Measurements from ENCODE around the gene DOCK4. TPM values are rescaled to one million over a fixed set of nuclear protein-coding genes. Genes with fewer than 3 reads are reported as not detected.

Gene DOCK4
- total RNA-seq, 3 donors from 2014 or later, result 1.1 to 2.1 (median 2.1) TPM

DNA sequence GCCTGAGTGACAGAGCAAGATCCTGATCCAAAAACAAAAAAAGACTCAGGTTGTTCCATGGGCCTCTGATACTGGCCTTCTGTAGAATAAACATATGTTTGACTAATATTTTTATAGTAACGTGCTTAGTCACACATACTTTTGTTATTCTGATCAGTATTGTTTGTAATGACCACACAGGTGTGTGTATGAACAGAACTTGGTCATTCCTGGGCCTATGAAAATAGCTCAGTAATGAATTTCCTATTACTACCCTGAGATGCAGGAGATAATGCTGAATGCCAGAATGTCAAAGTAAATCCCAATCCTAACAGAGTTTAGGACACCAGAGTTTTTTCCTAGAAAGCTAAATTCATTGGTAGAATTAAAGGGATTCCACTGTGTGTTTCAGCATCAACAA lies 108.7 kb downstream of the DOCK4 start:
- H3K4me1 Mint-ChIP-seq (ENCODE audit: low read depth), result no peaks in the 10 kb centered on the region

DNA sequence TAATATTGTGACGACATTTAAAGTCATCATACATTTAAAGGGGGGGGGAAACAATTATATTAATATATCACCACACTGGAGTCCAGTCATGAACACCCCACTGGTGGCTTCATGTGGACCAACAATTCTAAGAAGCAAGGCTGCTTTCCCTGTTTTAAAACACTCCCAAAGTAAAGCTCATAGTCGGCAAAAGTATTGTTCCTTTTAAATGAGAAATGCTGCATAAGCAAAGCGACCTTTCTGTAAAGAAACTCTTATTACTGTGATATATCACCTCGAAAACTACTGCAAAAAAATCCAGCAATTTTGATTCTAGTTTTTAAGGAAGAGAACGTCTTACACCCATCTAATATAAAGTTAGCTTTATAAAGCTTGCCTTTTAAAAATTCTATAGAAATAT lies 112.8 kb downstream of the DOCK4 start:
- no peaks in the 10 kb centered on the region for H3K9me3 Mint-ChIP-seq
- H3K36me3 Mint-ChIP-seq (ENCODE audit: insufficient read depth), result no peaks in the 10 kb centered on the region
- H3K27me3 Mint-ChIP-seq (ENCODE audit: low read depth), result peaks cover 6% of the 10 kb centered on the region
- no peak for ATAC-seq
- H3K4me1 Mint-ChIP-seq (ENCODE audit: low read depth), result no peaks in the 10 kb centered on the region
- no peak for DNase-seq
- no peak overlapping the region for H3K4me3 Mint-ChIP-seq

More for the DNA sequence above, 108.7 kb downstream of the DOCK4 start:
- Mint-ChIP-seq H3K9me3 (no peaks in the 10 kb centered on the region), H3K36me3 (ENCODE audit: insufficient read depth) (no peaks in the 10 kb centered on the region), H3K4me3 (no peak overlapping the region), H3K27me3 (ENCODE audit: low read depth) (no peaks in the 10 kb centered on the region)
- DNase-seq, result no peak
- ATAC-seq, result no peak

DNA sequence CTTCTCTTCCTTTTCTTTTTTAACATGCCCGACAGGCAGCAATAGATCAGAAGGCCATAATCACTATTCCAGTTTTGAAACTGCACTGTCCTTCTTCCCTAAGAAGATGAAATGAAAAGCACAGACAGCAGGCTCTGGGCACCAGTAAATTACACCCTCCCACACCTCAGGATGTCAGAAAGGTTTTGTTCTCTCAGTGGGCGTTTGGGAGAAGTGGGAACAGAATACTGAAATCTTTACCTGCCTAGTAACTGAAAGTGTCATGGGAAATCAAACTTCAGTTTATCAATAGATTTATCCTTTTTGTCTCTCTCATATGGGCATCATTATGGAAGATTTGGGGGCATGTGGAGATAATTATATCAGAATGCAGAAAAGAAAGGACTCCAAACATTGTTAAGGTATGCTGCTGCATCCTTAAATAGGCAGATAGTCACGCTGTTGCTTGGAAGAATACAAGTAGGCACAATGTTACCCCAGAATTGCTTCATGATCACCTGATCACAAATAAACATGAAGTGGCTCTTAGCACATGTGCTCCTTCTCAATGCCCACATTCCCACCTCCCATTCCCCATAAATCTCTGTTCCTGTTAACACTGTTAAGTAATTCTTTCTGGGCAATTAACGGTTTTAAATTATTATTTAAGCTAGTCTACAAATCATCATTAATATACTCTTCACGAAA lies 113.3 kb downstream of the DOCK4 start:
- no peaks in the 10 kb centered on the region for H3K36me3 Mint-ChIP-seq (ENCODE audit: insufficient read depth)
- no peak for ATAC-seq

DNA sequence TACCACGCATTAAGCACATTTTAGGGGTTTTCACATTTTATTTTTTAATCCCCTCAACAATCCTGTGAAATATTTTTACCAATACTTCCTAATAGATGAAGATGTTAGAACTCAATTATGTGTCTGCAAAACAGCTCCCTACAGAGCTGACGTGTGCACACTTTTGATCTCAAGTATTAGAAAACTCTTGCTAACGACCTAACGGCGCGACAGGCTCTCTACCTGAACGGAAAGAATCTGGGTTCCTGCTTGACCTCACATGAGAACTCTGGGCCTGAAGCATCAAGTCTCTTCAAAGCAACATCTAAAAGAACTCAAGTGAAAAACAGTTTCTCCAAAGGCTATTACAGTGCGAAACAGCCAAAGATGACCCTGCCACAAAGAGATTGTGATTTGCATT lies 113.9 kb downstream of the DOCK4 start:
- DNase-seq (no peak), ATAC-seq (no peak)
- H3K9me3 Mint-ChIP-seq, result no peaks in the 10 kb centered on the region
- H3K4me3 Mint-ChIP-seq, result no peak overlapping the region
- no peaks in the 10 kb centered on the region for H3K4me1 Mint-ChIP-seq (ENCODE audit: low read depth)
- H3K36me3 Mint-ChIP-seq (ENCODE audit: insufficient read depth), result no peaks in the 10 kb centered on the region
- H3K27me3 Mint-ChIP-seq (ENCODE audit: low read depth), result peaks cover 6% of the 10 kb centered on the region

More for the DNA sequence above, 113.3 kb downstream of the DOCK4 start:
- H3K27me3 Mint-ChIP-seq (ENCODE audit: low read depth), result peaks cover 6% of the 10 kb centered on the region
- H3K4me1 Mint-ChIP-seq (ENCODE audit: low read depth), result no peaks in the 10 kb centered on the region
- H3K9me3 Mint-ChIP-seq, result no peaks in the 10 kb centered on the region
- no peak for DNase-seq
- H3K4me3 Mint-ChIP-seq, result no peak overlapping the region

DNA sequence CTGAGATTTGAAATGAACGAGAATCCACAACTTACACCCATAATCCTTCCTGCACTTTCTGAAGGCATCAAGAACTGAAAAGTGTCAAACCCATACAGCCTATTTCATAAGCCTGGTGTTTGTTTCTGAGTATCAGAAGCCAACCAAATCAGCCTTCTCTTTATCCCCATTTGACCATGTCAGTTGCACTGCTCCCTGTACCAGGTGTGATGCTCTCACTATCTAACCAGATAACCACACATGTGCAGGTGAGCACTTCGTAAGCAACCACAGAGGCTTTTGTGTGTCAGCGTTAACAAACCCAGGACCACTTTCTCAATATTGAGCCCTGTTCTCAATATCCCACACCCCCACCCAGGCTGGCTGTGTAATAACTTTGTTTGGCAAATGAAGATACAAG lies 114.4 kb downstream of the DOCK4 start:
- Mint-ChIP-seq H3K36me3 (ENCODE audit: insufficient read depth) (no peaks in the 10 kb centered on the region), H3K27me3 (ENCODE audit: low read depth) (peaks cover 6% of the 10 kb centered on the region), H3K9me3 (no peaks in the 10 kb centered on the region), H3K4me1 (ENCODE audit: low read depth) (no peaks in the 10 kb centered on the region), H3K4me3 (no peak overlapping the region)
- no peak for DNase-seq
- no peak for ATAC-seq

DNA sequence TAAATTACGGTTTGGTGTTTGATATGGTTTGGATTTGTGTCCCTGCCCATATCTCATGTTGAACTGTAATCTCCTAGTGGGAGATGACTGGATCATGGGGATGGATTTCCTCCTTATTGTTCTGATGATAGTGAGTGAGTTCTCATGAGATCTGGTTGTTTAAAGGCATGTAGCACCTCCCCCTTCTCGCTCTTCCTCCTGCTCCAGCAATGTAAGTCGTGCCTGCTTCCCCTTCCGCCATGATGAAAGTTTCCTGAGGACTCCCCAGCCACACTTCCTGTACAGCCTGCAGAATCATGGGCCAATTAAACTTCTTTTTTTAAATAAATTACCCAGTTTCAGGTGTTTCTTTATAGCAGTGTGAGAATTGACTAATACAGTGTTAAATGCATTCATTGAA lies 116.6 kb downstream of the DOCK4 start:
- DNase-seq (no peak), ATAC-seq (no peak)
- Mint-ChIP-seq H3K4me3 (no peak overlapping the region), H3K36me3 (ENCODE audit: insufficient read depth) (no peaks in the 10 kb centered on the region), H3K27me3 (ENCODE audit: low read depth) (peaks cover 12% of the 10 kb centered on the region), H3K4me1 (ENCODE audit: low read depth) (no peaks in the 10 kb centered on the region), H3K9me3 (no peaks in the 10 kb centered on the region)

DNA sequence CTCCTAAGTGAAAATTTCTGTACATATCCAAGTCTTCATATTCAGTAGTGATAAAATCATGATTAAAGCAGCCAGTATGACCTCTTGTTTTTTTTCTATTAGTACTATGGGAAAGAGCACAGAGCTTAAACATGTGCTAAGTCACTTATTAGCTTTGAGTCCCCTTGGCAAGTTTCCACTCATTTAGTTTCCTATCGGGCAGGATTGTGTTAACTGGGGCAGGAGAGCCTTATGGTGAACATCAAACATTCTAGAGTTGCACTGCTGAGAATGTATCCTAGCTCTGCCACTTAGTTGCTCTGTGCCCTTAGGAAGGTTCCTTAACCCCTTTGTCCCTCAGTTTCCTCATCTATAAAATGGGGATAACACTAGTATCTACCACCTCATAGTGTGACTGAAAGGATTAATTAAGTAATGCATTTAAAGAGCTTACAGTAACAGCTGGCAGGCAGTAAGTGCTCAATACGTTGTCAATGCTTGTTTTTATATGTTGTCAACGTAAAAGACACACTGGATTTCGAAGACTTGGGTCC lies 117.6 kb downstream of the DOCK4 start:
- H3K36me3 Mint-ChIP-seq (ENCODE audit: insufficient read depth), result no peaks in the 10 kb centered on the region
- DNase-seq (no peak), ATAC-seq (no peak)
- H3K9me3 Mint-ChIP-seq, result no peaks in the 10 kb centered on the region
- H3K4me1 Mint-ChIP-seq (ENCODE audit: low read depth), result no peaks in the 10 kb centered on the region
- no peak overlapping the region for H3K4me3 Mint-ChIP-seq
- peaks cover 12% of the 10 kb centered on the region for H3K27me3 Mint-ChIP-seq (ENCODE audit: low read depth)

DNA sequence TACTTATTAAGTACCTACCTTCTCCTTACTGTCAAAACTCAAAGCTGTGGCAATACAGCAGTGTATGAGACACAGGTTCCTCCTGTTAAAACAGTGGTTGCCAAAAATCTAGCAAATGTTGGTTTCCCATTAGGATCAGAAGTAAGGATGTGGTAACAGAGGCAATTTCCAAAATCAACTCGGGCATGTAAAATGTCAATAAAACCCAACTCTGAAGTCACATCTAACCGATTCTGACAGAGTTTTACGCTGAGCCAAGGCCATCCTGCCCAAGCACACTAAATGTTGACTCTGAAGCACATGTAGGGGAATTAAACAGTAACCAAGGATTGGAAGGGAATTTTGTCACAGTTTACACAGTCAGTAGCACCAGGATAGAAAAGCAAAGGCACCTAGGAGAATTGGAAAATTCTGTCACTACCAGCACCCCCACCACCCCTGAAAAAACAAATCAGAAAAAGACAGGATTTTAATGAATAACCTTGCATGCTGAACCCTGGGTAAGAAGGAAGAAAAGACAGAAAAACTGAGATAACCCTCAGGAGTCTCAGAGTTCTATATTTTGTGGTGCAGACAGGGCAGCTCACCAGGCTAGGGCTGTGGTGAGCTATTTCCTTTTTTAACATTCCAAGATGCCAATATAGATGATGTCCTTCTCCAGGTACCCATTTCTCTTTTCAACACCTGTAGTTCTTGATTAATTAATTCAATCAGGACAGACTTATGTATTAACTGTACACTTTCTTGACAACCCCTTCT lies 119.5 kb downstream of the DOCK4 start:
- no peaks in the 10 kb centered on the region for H3K36me3 Mint-ChIP-seq (ENCODE audit: insufficient read depth)
- peaks cover 1% of the 10 kb centered on the region for H3K4me1 Mint-ChIP-seq (ENCODE audit: low read depth)
- ATAC-seq (no peak), DNase-seq (no peak)
- no peak overlapping the region for H3K4me3 Mint-ChIP-seq
- peaks cover 7% of the 10 kb centered on the region for H3K27me3 Mint-ChIP-seq (ENCODE audit: low read depth)
- H3K9me3 Mint-ChIP-seq, result no peaks in the 10 kb centered on the region

DNA sequence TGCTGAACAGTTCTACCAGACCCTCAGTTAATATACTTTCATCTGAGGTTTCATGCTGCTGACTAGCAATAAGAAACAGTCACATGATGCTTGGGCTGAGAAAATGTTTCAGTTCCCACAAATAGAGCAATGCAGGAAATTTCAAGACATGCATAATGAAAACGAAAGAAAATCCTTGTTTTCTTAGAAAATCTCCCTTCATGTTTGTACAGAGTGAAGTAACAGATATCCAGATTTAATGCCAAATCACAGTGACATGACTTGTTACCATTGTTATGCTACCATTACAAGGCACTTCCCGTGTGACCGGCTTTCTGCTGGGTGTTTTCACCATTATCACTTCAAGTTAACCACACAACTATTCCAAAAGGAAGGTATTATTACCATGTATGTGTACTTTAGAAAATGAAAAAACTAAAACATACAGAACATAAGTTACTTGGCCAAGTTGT lies 121.7 kb downstream of the DOCK4 start:
- no peaks in the 10 kb centered on the region for H3K36me3 Mint-ChIP-seq (ENCODE audit: insufficient read depth)
- no peaks in the 10 kb centered on the region for H3K9me3 Mint-ChIP-seq
- DNase-seq (no peak), ATAC-seq (no peak)
- no peak overlapping the region for H3K4me3 Mint-ChIP-seq
- peaks cover 10% of the 10 kb centered on the region for H3K4me1 Mint-ChIP-seq (ENCODE audit: low read depth)
- H3K27me3 Mint-ChIP-seq (ENCODE audit: low read depth), result peaks cover 17% of the 10 kb centered on the region

DNA sequence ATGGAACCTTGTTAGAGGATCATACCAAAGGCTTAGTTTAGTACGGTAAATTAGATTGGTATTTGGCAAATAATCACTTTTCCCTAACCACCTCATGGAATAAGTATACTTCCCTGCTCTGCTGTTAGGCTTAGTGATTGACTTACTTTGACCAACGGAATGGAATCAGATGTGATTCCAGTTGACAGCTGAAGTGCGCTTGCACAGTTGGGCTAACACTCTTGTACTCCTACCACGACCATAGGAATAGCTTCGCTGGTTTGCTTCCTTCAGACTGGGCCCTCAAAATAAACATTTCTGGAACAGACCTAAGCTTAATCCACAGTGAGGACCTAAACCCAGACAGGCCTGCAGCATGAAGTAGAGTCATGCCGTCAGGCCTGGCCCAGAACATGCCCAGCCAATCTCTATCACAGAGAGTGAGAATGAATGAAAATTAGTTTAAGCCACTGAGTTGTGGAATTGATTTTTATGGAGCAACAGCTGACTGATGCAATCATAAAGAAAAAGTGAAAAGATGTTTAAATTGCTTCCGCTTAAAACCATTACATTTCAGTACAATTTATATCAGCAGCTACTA lies 122.3 kb downstream of the DOCK4 start:
- Mint-ChIP-seq H3K36me3 (ENCODE audit: insufficient read depth) (no peaks in the 10 kb centered on the region), H3K4me3 (no peak overlapping the region), H3K4me1 (ENCODE audit: low read depth) (peaks cover 10% of the 10 kb centered on the region), H3K27me3 (ENCODE audit: low read depth) (peaks cover 19% of the 10 kb centered on the region), H3K9me3 (no peaks in the 10 kb centered on the region)
- DNase-seq, result no peak
- ATAC-seq, result no peak

DNA sequence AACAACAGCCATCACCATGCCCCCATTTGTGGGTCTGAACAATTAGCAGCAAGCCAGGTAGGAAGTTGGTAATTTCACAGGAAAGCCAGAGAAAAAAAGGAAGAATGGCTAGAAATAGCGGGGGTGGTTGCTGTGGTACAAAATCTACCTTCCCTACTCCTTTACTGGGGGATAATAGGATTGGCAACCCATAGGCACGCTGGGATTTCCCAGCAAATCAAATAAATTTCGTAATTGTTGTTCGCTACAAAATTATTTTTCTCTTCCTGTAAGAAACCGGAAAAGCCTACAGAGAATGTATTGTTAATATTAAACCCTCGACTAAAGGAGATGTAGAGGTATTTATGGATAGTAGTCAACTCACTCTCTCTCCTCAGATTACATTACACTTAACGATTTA lies 123.9 kb downstream of the DOCK4 start:
- Mint-ChIP-seq H3K4me1 (ENCODE audit: low read depth) (peaks cover 10% of the 10 kb centered on the region), H3K4me3 (no peak overlapping the region), H3K9me3 (no peaks in the 10 kb centered on the region), H3K36me3 (ENCODE audit: insufficient read depth) (no peaks in the 10 kb centered on the region), H3K27me3 (ENCODE audit: low read depth) (peaks cover 25% of the 10 kb centered on the region)
- no peak for ATAC-seq
- no peak for DNase-seq

DNA sequence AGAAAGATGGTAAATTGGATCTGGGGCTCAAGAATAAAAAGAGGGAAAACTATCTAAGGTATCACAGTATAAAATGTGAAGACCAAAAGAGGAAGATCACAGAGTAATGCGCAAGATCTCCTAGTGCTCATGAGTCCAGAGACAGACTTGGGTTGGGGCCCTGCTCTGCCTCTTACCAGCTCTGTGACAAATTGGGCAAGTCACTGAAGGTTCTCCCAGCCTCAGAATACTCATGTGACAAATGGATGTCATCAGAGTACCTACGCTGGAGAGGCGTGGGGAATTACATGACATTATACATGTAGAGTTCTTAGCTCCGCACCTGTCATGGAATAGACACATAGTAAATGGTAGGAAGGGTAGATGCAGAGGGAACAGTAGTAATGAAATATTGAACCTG lies 124.4 kb downstream of the DOCK4 start:
- Mint-ChIP-seq H3K4me1 (ENCODE audit: low read depth) (peaks cover 10% of the 10 kb centered on the region), H3K4me3 (no peak overlapping the region), H3K9me3 (no peaks in the 10 kb centered on the region), H3K36me3 (ENCODE audit: insufficient read depth) (no peaks in the 10 kb centered on the region), H3K27me3 (ENCODE audit: low read depth) (peaks cover 25% of the 10 kb centered on the region)
- no peak for DNase-seq
- no peak for ATAC-seq

DNA sequence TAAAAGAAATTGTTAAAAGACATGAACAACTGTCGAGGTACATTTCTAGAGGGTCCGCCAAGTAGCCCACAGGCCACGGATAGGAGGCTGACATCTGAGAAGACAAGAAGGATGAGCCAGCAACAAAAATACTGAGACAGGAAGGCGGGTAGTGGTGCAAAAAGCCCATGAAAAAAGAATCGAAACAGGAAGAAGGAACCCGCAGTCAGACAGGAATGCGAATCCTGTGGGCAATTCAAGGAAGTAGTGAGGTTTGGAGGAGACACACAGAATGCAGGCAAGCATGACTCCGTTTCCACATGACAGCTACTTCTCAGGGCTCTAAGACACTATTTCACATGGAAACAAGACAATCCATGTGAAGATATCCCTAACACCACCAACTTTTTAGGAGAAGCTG lies 125.2 kb downstream of the DOCK4 start:
- Mint-ChIP-seq H3K4me3 (no peak overlapping the region), H3K9me3 (no peaks in the 10 kb centered on the region), H3K27me3 (ENCODE audit: low read depth) (peaks cover 28% of the 10 kb centered on the region), H3K4me1 (ENCODE audit: low read depth) (peaks cover 10% of the 10 kb centered on the region), H3K36me3 (ENCODE audit: insufficient read depth) (no peaks in the 10 kb centered on the region)
- DNase-seq (no peak), ATAC-seq (no peak)

DNA sequence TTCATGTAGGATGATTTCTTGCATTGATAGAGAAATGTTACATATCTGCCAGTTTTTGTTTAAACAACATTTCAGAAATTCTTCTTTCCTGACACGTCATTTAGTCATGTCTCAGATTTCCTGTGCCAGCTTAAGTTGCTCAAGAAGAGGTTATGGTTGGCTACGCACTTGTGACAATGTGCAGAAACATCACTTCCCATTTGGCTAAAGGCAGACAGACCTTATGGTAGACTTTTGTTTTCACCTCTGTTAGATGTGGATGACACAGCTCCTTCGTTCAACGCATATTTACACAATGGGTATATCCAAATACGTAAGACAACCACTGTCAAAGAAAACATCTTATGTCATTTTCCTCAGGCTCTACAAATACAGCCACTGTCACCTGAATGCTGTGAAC lies 125.8 kb downstream of the DOCK4 start:
- Mint-ChIP-seq H3K27me3 (ENCODE audit: low read depth) (peaks cover 24% of the 10 kb centered on the region), H3K9me3 (no peaks in the 10 kb centered on the region), H3K4me1 (ENCODE audit: low read depth) (peaks cover 10% of the 10 kb centered on the region), H3K4me3 (no peak overlapping the region), H3K36me3 (ENCODE audit: insufficient read depth) (no peaks in the 10 kb centered on the region)
- DNase-seq, result no peak
- no peak for ATAC-seq

DNA sequence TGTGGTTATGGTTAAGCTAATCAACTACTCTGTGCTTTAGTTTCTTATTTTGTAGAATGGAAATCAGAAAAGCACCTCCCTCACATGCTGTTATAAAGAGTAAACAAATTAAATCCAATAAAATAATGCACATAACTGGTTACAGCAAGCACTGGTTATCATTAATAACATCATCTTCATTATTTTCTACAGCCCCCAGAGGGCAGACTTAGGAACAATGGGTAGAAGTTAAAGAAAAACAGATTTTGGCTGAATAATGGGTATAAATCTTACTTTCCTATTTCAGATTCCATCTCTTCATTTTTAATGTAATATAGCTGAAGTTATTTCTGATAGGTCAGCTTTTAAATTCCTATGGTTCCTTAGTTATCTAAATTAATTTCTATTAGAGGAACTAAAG lies 126.5 kb downstream of the DOCK4 start:
- no peak overlapping the region for H3K4me3 Mint-ChIP-seq
- ATAC-seq (no peak), DNase-seq (no peak)
- peaks cover 24% of the 10 kb centered on the region for H3K27me3 Mint-ChIP-seq (ENCODE audit: low read depth)
- no peaks in the 10 kb centered on the region for H3K36me3 Mint-ChIP-seq (ENCODE audit: insufficient read depth)
- H3K4me1 Mint-ChIP-seq (ENCODE audit: low read depth), result peaks cover 10% of the 10 kb centered on the region
- H3K9me3 Mint-ChIP-seq, result no peaks in the 10 kb centered on the region
